NCI-H2227 (cell line): Measurements from ENCODE around the gene MCM10.
"Not testable (repeated sequence)": the region's sequence is repeated elsewhere in the genome, so short reads cannot be mapped to it uniquely, and the experiment has no call there.

ENCODE experiments used
- DNase-seq: peaks from one replicate; lab custom pipeline; 2025; ENCODE audit not compliant: unreplicated experiment; lab: John Stamatoyannopoulos, UW

The MCM10 gene

GRCh38 chr10:13219685-13220670 lies 58.6 kb downstream of the MCM10 start:
- no peak for DNase-seq

- no peak for DNase-seq
Measured at GRCh38 chr10:13221572-13221971, 60.2 kb downstream of the MCM10 start.

GRCh38 chr10:13222151-13222550 lies 60.8 kb downstream of the MCM10 start:
- no peak for DNase-seq

- DNase-seq, result no peak
Measured at GRCh38 chr10:13222566-13222965, 61.2 kb downstream of the MCM10 start.

- DNase-seq, result no peak
Measured at GRCh38 chr10:13223241-13223640, 61.9 kb downstream of the MCM10 start.

- DNase-seq, result no peak
Measured at GRCh38 chr10:13224210-13224995, 63.0 kb downstream of the MCM10 start.

- no peak for DNase-seq
Measured at GRCh38 chr10:13225601-13226000, 64.2 kb downstream of the MCM10 start.

GRCh38 chr10:13227031-13227430 lies 65.7 kb downstream of the MCM10 start:
- no peak for DNase-seq

GRCh38 chr10:13231190-13231589 lies 69.8 kb downstream of the MCM10 start:
- no peak for DNase-seq

GRCh38 chr10:13231808-13232207 lies 70.5 kb downstream of the MCM10 start:
- no peak for DNase-seq

- no peak for DNase-seq
Measured at GRCh38 chr10:13233358-13233757, 72.0 kb downstream of the MCM10 start.

- DNase-seq, result no peak
Measured at GRCh38 chr10:13234172-13234571, 72.8 kb downstream of the MCM10 start, which contains the start of gene UCMA. UCMA (minus strand) TSS chr10:13234374; CDS start chr10:13234258, 116 bp downstream.

GRCh38 chr10:13234736-13235135 lies 73.4 kb downstream of the MCM10 start:
- not testable (repeated sequence) for DNase-seq

GRCh38 chr10:13236638-13237037 lies 75.3 kb downstream of the MCM10 start:
- DNase-seq, result no peak

- DNase-seq, result no peak
Measured at GRCh38 chr10:13238271-13239077, 77.1 kb downstream of the MCM10 start.

- DNase-seq, result no peak
Measured at GRCh38 chr10:13239923-13240322, 78.6 kb downstream of the MCM10 start.

- no peak for DNase-seq
Measured at GRCh38 chr10:13241613-13242012, 80.3 kb downstream of the MCM10 start.

GRCh38 chr10:13242260-13242659 lies 80.9 kb downstream of the MCM10 start:
- DNase-seq, result not testable (repeated sequence)

- no peak for DNase-seq
Measured at GRCh38 chr10:13247246-13247645, 85.9 kb downstream of the MCM10 start.

GRCh38 chr10:13247784-13248183 lies 86.4 kb downstream of the MCM10 start:
- DNase-seq, result no peak

GRCh38 chr10:13253726-13254125 lies 92.4 kb downstream of the MCM10 start:
- DNase-seq, result no peak
